HEK293 (cell line): ENCODE data around the gene CMKLR1.

ENCODE experiments used
- CTCF ChIA-PET: fragments of 350-600 bp; formaldehyde crosslinking; extraction: SDS; loops from one replicate; lab custom pipeline; 2021; ENCODE audit warnings: antibody characterized with exemption; lab: Yijun Ruan, JAX
- POLR2A ChIA-PET: fragments of 300-600 bp; formaldehyde crosslinking; extraction: SDS; loops from one replicate; lab custom pipeline; 2020; ENCODE audit warnings: antibody characterized with exemption, inconsistent platforms; lab: Yijun Ruan, JAX
- H3K27ac ChIP-seq: fragments of 200-500 bp; sonication (Bioruptor generic); 2 replicates; pipeline ENCODE4 v1.5.1; 2014; ENCODE audit warnings: low read depth, low read length, control low read depth, inconsistent platforms; ENCODE audit errors: extremely low read depth
- H3K36me3 ChIP-seq, 2 experiments: fragments of 200-500 bp in 1 of 2; sonication (Bioruptor generic) in 1 of 2; 1 replicate in 1 of 2; 2 replicates in 1 of 2; pipeline ENCODE4 v1.5.1; 2014 to 2017; ENCODE audit warnings: inconsistent platforms in 2 of 2, low read length in 2 of 2; ENCODE audit not compliant: control insufficient read depth in 2 of 2, insufficient read depth in 1 of 2
- H3K4me1 ChIP-seq: fragments of 200-500 bp; sonication (Bioruptor generic); 2 replicates; pipeline ENCODE4 v1.5.1; 2014; ENCODE audit warnings: mild to moderate bottlenecking, low read length, inconsistent platforms; ENCODE audit not compliant: control insufficient read depth, insufficient read depth
- H3K4me3 ChIP-seq: 2 replicates; pipeline ENCODE4 v1.5.1; 2011; ENCODE audit warnings: low read depth, mild to moderate bottlenecking, control low read depth, low read length, moderate library complexity
- H3K9me3 ChIP-seq: fragments of 200-500 bp; sonication (Bioruptor generic); 2 replicates; pipeline ENCODE4 v1.5.1; 2014; ENCODE audit warnings: low read depth, low read length, inconsistent platforms; ENCODE audit not compliant: control insufficient read depth, insufficient read depth
- AEBP2 ChIP-seq: fragments of 450-650 bp; formaldehyde crosslinking; IDR thresholded peaks from 2 replicates; pipeline ENCODE4 v1.5.1; 2016; ENCODE audit warnings: missing biosample characterization, missing genetic modification characterization, borderline replicate concordance
- FEZF1 ChIP-seq: fragments of 450-650 bp; formaldehyde crosslinking; IDR thresholded peaks from 2 replicates; pipeline ENCODE4 v1.5.1; 2016; ENCODE audit warnings: missing biosample characterization, missing genetic modification characterization
- HOXD13 ChIP-seq: sonication (generic); formaldehyde crosslinking; IDR thresholded peaks from 2 replicates; pipeline ENCODE4 v1.8.0; 2022; ENCODE audit warnings: missing genetic modification reagents, borderline replicate concordance
- PRDM4 ChIP-seq: fragments of 450-650 bp; formaldehyde crosslinking; IDR thresholded peaks from 2 replicates; pipeline ENCODE4 v1.5.1; 2017; ENCODE audit warnings: missing biosample characterization, missing genetic modification characterization
- REST ChIP-seq: fragments of 450-650 bp; formaldehyde crosslinking; IDR thresholded peaks from 2 replicates; pipeline ENCODE4 v1.5.1; 2016; ENCODE audit warnings: missing biosample characterization, missing genetic modification characterization
- ZFP69B ChIP-seq: fragments of 450-650 bp; formaldehyde crosslinking; IDR thresholded peaks from 2 replicates; pipeline ENCODE4 v1.5.1; 2016; ENCODE audit warnings: missing biosample characterization, missing genetic modification characterization
- ZNF202 ChIP-seq: fragments of 450-650 bp; formaldehyde crosslinking; IDR thresholded peaks from 2 replicates; pipeline ENCODE4 v1.5.1; 2016; ENCODE audit warnings: missing biosample characterization, missing genetic modification characterization, borderline replicate concordance
- ZNF23 ChIP-seq: fragments of 450-650 bp; formaldehyde crosslinking; IDR thresholded peaks from 2 replicates; pipeline ENCODE4 v1.5.1; 2016; ENCODE audit warnings: missing biosample characterization, missing genetic modification characterization, borderline replicate concordance
- ZNF248 ChIP-seq: fragments of 450-650 bp; formaldehyde crosslinking; IDR thresholded peaks from 2 replicates; pipeline ENCODE4 v1.5.1; 2017; ENCODE audit warnings: missing biosample characterization, missing genetic modification characterization
- ZNF341 ChIP-seq: fragments of 450-650 bp; formaldehyde crosslinking; IDR thresholded peaks from 2 replicates; pipeline ENCODE4; 2016; ENCODE audit warnings: low read depth, missing biosample characterization, missing genetic modification characterization
- ZNF530 ChIP-seq: fragments of 450-650 bp; formaldehyde crosslinking; IDR thresholded peaks from 2 replicates; pipeline ENCODE4 v1.5.1; 2016; ENCODE audit warnings: low read depth, missing biosample characterization, missing genetic modification characterization
- ZNF549 ChIP-seq: fragments of 450-650 bp; IDR thresholded peaks from 2 replicates; pipeline ENCODE4 v1.5.1; 2018; ENCODE audit warnings: missing biosample characterization, missing genetic modification characterization, mild to moderate bottlenecking, inconsistent platforms, moderate library complexity
- ZNF555 ChIP-seq: fragments of 450-650 bp; formaldehyde crosslinking; conservative IDR thresholded peaks from 2 replicates; pipeline ENCODE4 v1.5.1; 2017; ENCODE audit warnings: missing biosample characterization, mild to moderate bottlenecking, missing genetic modification characterization, inconsistent platforms
- ZNF645 ChIP-seq: fragments of 450-650 bp; formaldehyde crosslinking; IDR thresholded peaks from 2 replicates; pipeline ENCODE4; 2016; ENCODE audit warnings: missing biosample characterization, missing genetic modification characterization
- ZNF791 ChIP-seq: fragments of 450-650 bp; formaldehyde crosslinking; IDR thresholded peaks from 2 replicates; pipeline ENCODE4 v1.5.1; 2016; ENCODE audit warnings: missing biosample characterization, missing genetic modification characterization
- ZSCAN23 ChIP-seq: fragments of 450-650 bp; formaldehyde crosslinking; IDR thresholded peaks from 2 replicates; pipeline ENCODE4 v1.5.1; 2016; ENCODE audit warnings: missing biosample characterization, missing genetic modification characterization
- TF ChIP-seq, protein P1 (sequence below): fragments of 450-650 bp; formaldehyde crosslinking; IDR thresholded peaks from 2 replicates; pipeline ENCODE4 v1.5.1; 2016; ENCODE audit warnings: missing biosample characterization, missing genetic modification characterization

Gene CMKLR1

DNA sequence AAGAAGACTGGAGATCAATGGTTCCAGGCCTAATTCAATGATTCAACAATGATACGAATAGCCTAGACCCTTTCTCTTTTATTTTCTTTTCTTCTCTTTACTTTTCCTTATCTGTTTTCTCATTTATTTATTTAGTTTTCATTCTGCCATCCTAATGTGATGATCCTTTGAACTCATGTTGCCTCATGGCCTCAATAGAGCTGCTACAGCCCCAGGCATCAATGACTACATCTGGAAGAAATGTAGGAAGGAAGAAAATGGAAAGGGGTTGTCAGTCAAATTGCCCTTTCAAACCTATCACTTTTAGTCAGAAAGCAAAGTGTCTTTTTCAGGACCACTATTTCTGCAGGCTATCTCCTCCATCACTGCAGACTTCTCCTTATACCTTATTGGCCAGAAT, 69.9 kb downstream of the CMKLR1 start (continued):
- TF ChIP-seq ZNF791 (tag by site-specific recombination) (no peak), ZNF645 (no peak)

DNA sequence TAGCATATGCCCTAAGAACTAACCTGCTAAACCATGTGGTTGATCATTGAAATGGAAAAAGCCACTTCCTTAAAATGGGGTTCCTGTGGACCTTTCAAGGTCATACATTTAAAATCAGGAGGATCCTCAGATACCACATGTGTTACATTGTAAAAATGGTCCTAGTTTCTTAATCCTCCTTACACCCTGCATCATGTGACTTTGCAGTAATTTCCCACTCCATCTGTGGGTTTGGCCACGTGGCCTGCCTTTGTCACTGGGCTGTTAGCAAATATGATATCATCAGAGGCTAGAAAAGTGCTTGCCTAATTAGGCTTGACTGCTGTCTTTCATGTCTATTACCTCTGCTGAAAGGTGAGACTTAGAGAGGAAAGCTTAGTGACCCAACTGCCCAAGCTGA, 70.7 kb downstream of the CMKLR1 start:
- Histone ChIP-seq H3K4me1 (no peaks in the 10 kb centered on the region), H3K9me3 (no peaks in the 10 kb centered on the region), H3K4me3 (no peak overlapping the region), H3K36me3 (no peaks in the 10 kb centered on the region), H3K27ac (no peak overlapping the region)
- TF ChIP-seq ZNF549, result no peak
- ChIA-PET CTCF (no interaction called here), POLR2A (no interaction called here)

DNA sequence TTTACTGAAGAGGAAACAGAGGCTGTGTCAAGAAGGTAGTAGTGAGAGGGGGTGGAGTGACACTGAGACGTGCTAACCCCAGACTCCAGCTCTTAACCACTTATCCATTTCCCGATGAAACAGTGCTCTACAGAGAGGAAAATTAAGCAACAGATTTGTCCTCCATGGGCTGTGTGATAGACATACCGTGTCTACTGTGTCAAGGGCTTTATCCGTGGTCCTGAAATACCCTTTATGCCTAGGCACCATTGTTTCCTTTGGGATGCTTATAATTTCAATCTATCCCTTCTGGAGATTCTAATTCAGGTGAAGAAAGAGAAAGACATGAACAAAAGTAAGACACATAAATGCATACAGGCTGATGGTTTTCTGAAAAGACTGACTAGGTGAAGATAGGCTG, 71.7 kb downstream of the CMKLR1 start:
- Histone ChIP-seq H3K36me3 (no peaks in the 10 kb centered on the region), H3K4me1 (no peaks in the 10 kb centered on the region), H3K9me3 (no peaks in the 10 kb centered on the region), H3K4me3 (no peak overlapping the region), H3K27ac (no peak overlapping the region)
- TF ChIP-seq FEZF1 (tag by site-specific recombination) (no peak), REST (peak; percentile 82)
- ChIA-PET POLR2A (no interaction called here), CTCF (no interaction called here)

DNA sequence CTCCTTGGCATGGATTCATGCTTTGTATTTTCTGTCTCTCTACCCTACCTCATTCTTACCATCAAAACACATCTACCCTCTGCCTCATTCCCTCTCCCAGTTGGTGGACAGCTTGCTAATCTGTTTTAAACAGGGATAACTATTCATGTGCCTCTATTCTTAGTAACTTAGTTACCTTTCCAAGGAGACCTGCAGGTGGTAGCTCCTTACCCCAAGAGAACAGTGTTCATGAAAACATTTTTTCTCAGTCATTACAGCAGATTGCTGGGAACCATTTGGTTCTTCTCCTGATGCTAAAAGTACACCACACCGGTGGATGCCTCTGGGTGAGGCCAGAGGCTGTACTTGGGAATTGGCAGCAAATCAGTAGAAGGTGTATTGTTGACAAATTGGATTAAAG, 73.0 kb downstream of the CMKLR1 start:
- Histone ChIP-seq H3K36me3 (no peaks in the 10 kb centered on the region), H3K9me3 (no peaks in the 10 kb centered on the region), H3K27ac (no peak overlapping the region), H3K4me3 (no peak overlapping the region), H3K4me1 (no peaks in the 10 kb centered on the region)
- ChIA-PET POLR2A (no interaction called here), CTCF (interaction anchor here (0.6 kb wide), 1 partner anchor 106 kb away, joined by 4 read pairs; no protein-coding TSS in a partner anchor)
- no peak for TF ChIP-seq ZNF23
- TF ChIP-seq ZNF202 (tag by site-specific recombination), result no peak
- TF ChIP-seq ZNF530, result no peak
- no peak for TF ChIP-seq PRDM4 (tag by site-specific recombination)
- no peak for TF ChIP-seq HOXD13
- TF ChIP-seq, protein P1, sequence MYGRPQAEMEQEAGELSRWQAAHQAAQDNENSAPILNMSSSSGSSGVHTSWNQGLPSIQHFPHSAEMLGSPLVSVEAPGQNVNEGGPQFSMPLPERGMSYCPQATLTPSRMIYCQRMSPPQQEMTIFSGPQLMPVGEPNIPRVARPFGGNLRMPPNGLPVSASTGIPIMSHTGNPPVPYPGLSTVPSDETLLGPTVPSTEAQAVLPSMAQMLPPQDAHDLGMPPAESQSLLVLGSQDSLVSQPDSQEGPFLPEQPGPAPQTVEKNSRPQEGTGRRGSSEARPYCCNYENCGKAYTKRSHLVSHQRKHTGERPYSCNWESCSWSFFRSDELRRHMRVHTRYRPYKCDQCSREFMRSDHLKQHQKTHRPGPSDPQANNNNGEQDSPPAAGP (tag by site-specific recombination), result no peak
- no peak for TF ChIP-seq ZFP69B (tag by site-specific recombination)
- TF ChIP-seq ZNF341 (tag by site-specific recombination), result no peak
- no peak for TF ChIP-seq ZNF555 (tag by site-specific recombination)
- TF ChIP-seq ZNF248 (tag by site-specific recombination), result no peak
- no peak for TF ChIP-seq AEBP2 (tag by site-specific recombination)
- TF ChIP-seq ZSCAN23, result no peak
